ENCODE data around the gene CSTPP1.

- TF ChIP-seq CTCF (conservative IDR thresholded peaks at IDR 0.05) (no peak), EZH2 (IDR thresholded peaks at IDR 0.05; ENCODE audit: low read depth) (no peak)
Observed at GRCh38 chr11:46894506-46894905, 42.1 kb upstream of the CSTPP1 start.
